Measurements from ENCODE around the gene NR5A1. TPM values are rescaled to one million over a fixed set of nuclear protein-coding genes. Genes with fewer than 3 reads are reported as not detected.

The NR5A1 gene
- total RNA-seq, 1 donor from 2014 or later, result not detected

DNA sequence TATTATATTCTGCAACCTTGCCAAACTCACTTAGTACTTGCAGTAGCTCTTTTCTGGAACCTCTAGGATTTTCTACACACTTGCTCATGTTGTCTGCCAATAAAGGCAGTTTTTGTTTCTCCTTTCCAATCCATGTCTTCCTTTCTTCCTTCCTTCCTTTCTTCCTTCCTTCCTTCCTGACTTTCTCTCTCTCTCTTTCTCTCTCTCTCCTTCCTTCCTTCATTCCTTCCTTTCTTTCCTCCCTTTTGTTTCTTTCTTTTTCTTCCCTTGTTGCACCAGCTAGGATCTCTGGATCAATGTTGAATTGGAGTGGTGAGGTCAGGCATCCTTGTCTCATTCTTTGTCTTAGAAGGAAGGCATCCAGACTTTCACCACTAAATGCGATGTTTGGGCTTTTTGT lies 44.5 kb downstream of the NR5A1 start:
- TF ChIP-seq, protein P1, sequence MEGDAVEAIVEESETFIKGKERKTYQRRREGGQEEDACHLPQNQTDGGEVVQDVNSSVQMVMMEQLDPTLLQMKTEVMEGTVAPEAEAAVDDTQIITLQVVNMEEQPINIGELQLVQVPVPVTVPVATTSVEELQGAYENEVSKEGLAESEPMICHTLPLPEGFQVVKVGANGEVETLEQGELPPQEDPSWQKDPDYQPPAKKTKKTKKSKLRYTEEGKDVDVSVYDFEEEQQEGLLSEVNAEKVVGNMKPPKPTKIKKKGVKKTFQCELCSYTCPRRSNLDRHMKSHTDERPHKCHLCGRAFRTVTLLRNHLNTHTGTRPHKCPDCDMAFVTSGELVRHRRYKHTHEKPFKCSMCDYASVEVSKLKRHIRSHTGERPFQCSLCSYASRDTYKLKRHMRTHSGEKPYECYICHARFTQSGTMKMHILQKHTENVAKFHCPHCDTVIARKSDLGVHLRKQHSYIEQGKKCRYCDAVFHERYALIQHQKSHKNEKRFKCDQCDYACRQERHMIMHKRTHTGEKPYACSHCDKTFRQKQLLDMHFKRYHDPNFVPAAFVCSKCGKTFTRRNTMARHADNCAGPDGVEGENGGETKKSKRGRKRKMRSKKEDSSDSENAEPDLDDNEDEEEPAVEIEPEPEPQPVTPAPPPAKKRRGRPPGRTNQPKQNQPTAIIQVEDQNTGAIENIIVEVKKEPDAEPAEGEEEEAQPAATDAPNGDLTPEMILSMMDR (IDR thresholded peaks at IDR 0.05; ENCODE audit: insufficient read depth, low read length, severe bottlenecking), result no peak

DNA sequence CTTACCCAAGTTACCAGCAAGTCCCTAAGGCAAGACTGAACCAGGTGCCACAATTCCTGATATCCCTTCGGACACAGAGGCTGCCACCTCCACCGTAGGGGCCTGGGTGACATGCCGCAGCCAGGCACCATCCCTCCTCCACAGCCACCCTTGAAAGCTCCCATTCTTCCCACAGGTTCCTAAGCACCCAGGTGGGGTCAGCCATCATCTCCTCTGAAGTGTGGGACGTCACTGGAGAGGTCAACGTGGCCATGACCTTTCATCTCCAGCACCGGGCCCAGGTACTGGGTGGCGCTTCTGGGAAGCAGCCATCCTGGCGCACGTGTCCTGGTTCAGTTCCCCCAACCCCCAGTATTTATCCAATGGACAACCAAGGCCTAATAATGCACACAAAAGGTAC lies 48.8 kb downstream of the NR5A1 start:
- TF ChIP-seq, protein P1 (IDR thresholded peaks at IDR 0.05; ENCODE audit: insufficient read depth, low read length, severe bottlenecking), result no peak
- DNase-seq (ENCODE audit: low read depth) (no peak), FAIRE-seq (no peak)
- Histone ChIP-seq H3K4me3 (ENCODE audit: low read depth, low read length) (no peak overlapping the region), H3K27me3 (ENCODE audit: control insufficient read depth, insufficient read depth, low read length) (no peaks in the 10 kb centered on the region), H3K36me3 (ENCODE audit: control insufficient read depth, insufficient read depth, low read length) (no peaks in the 10 kb centered on the region)

More for the DNA sequence above, 44.5 kb downstream of the NR5A1 start:
- Histone ChIP-seq H3K4me3 (ENCODE audit: low read depth, low read length) (no peak overlapping the region), H3K36me3 (ENCODE audit: control insufficient read depth, insufficient read depth, low read length) (no peaks in the 10 kb centered on the region), H3K27me3 (ENCODE audit: control insufficient read depth, insufficient read depth, low read length) (no peaks in the 10 kb centered on the region)
- DNase-seq (ENCODE audit: low read depth), result no peak
- no peak for FAIRE-seq

DNA sequence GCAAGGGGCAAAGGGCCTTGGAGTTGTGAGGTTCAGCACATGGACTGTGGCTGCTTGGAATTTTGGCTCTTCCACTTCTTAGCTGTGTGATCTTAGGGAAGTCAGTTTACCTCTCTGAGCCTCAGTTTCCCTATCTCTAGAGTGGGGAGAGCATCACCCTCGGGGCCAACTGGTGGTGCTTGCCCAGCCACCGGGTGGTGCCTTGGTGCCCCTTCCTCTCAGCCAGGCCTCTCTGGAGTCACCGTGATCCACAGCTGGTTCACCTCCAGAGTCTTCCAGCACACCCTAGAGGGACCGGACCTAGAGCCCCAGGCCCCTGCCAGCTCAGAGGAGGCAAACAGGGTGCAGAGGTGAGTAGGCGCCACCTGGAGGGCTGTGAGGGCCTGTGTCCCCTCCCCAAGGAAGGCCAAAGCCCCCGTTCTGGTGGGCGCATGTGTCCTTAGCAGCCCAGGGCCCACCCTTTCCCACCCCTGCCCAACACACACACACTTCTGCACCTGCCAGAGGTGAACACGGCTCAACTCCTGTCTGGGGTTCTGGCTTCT lies 49.2 kb downstream of the NR5A1 start:
- no peak for DNase-seq (ENCODE audit: low read depth)
- Histone ChIP-seq H3K4me3 (ENCODE audit: low read depth, low read length) (no peak overlapping the region), H3K27me3 (ENCODE audit: control insufficient read depth, insufficient read depth, low read length) (no peaks in the 10 kb centered on the region), H3K36me3 (ENCODE audit: control insufficient read depth, insufficient read depth, low read length) (no peaks in the 10 kb centered on the region)
- TF ChIP-seq, protein P1 (IDR thresholded peaks at IDR 0.05; ENCODE audit: insufficient read depth, low read length, severe bottlenecking), result peak; percentile 6
- FAIRE-seq, result peak; percentile 50

DNA sequence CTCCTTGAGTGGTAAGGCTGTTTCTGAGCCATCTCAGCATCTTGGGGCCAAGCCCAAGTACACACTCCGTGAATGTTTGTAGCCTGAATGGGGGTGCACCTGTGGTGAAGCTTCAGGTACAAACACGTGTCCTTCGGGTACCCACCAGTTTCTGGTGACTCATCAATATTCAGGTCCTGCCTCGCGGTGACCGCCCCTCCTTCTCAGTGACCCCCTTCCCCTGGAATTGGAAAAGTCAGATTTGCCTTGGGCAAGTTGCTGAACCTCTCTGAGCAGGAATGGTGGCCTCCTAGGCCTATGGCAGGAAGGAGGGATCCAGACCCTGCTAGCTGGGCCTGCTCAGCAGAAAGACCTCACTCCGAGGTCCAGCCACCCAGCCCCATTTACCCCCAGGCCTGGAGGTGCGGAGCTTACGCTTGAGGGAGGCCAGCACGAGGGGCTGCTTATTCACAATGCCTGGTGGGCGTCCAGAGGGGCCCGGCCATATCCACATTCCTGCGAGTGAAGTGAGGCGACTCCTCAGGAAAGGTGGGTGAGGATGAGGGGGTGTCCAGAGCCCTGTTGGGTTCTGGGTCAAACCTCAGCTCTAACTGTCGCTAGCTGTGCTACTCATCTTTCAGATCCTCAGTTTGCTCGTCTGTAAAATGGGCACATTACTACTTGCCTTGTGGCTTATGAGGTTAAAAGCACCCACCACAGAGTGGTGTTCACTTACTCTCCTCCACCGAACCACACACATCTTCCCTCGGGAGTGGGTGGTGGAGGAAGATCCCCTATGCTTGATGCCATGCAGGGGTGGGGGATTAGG lies 49.9 kb downstream of the NR5A1 start:
- TF ChIP-seq, protein P1 (IDR thresholded peaks at IDR 0.05; ENCODE audit: insufficient read depth, low read length, severe bottlenecking), result no peak
- DNase-seq (ENCODE audit: low read depth) (peak; percentile 10), FAIRE-seq (no peak)
- Histone ChIP-seq H3K36me3 (ENCODE audit: control insufficient read depth, insufficient read depth, low read length) (no peaks in the 10 kb centered on the region), H3K27me3 (ENCODE audit: control insufficient read depth, insufficient read depth, low read length) (no peaks in the 10 kb centered on the region), H3K4me3 (ENCODE audit: low read depth, low read length) (no peak overlapping the region)

DNA sequence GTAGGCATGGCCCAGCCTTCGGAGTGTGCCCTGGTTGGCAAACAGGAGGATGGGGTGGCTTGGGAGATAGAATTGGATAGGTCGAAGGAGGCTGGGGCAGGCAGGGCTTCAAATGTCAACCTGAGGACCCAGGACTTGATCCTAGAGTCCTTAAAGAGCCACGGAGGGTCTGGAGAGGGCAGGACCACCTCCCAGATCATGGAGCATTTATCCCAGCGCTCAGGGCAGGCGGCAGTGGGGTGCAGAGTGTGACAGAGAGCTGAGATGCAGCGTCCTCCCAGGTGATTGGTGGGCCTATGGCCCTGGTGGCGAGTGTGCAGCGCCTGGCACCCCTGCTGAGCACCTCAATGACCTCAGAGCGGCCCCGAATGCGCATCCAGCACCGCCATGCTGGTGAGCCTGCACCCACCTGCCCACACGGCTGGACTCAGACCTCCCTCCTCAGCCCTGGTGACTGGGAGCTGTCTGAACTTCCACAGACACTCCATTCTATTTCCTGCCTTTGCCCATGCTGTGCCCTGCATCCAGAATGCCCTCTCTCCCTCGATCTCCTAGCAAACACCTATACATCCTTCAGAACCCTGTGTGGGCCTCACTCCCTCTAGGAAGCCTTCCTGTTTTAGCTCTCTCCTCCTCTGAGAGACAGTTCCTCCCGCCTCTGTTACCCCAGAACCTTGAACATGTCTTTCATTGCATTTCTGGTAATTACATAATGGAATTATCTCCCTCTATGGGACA lies 50.7 kb downstream of the NR5A1 start:
- H3K36me3 ChIP-seq (ENCODE audit: control insufficient read depth, insufficient read depth, low read length), result no peaks in the 10 kb centered on the region
- TF ChIP-seq, protein P1 (IDR thresholded peaks at IDR 0.05; ENCODE audit: insufficient read depth, low read length, severe bottlenecking), result no peak
- H3K4me3 ChIP-seq (ENCODE audit: low read depth, low read length), result no peak overlapping the region
- no peak for DNase-seq (ENCODE audit: low read depth)
- FAIRE-seq, result peak; percentile 18
- H3K27me3 ChIP-seq (ENCODE audit: control insufficient read depth, insufficient read depth, low read length), result no peaks in the 10 kb centered on the region
